SK-N-SH treated with all-trans-retinoic acid at 6 μM for 48 hours (cell line): Measurements from ENCODE around the gene VSTM4.

Source experiments
- ATAC-seq: fragments of 200-7000 bp; cut with Tn5 transposase; 3 replicates; pipeline ENCODE4 v1.9.1; 2020; ENCODE audit warnings: mild to moderate bottlenecking, moderate library complexity
- BACH2 ChIP-seq: fragments of 250-450 bp; sonication (Bioruptor Pico); IDR thresholded peaks from 2 replicates; pipeline ENCODE4 v1.9.0; 2021; ENCODE audit warnings: mild to moderate bottlenecking, borderline replicate concordance
- CSDC2 ChIP-seq: fragments of 250-450 bp; sonication (Bioruptor Pico); IDR thresholded peaks from 2 replicates; pipeline ENCODE4 v1.5.0; 2020; ENCODE audit warnings: mild to moderate bottlenecking, moderate library complexity
- GLIS3 ChIP-seq: fragments of 250-450 bp; sonication (Bioruptor Pico); IDR thresholded peaks from 2 replicates; pipeline ENCODE4 v1.5.0; 2020; ENCODE audit warnings: mild to moderate bottlenecking, moderate library complexity
- ISL1 ChIP-seq: fragments of 250-450 bp; sonication (Bioruptor Pico); IDR thresholded peaks from 2 replicates; pipeline ENCODE4 v2.1.2; 2022; ENCODE audit warnings: mild to moderate bottlenecking, moderate library complexity
- OSR1 ChIP-seq: fragments of 250-450 bp; sonication (Bioruptor Pico); IDR thresholded peaks from 2 replicates; pipeline ENCODE4 v1.8.0; 2022; ENCODE audit warnings: moderate library complexity, mild to moderate bottlenecking, inconsistent platforms
- PPARA ChIP-seq: fragments of 250-450 bp; sonication (Bioruptor Pico); IDR thresholded peaks from 2 replicates; pipeline ENCODE4 v1.5.0; 2020; ENCODE audit warnings: mild to moderate bottlenecking, borderline replicate concordance
- RARB ChIP-seq: fragments of 250-450 bp; sonication (Bioruptor Pico); IDR thresholded peaks from 2 replicates; pipeline ENCODE4 v1.8.0; 2021; ENCODE audit warnings: mild to moderate bottlenecking, moderate library complexity
- TCF4 ChIP-seq: fragments of 250-450 bp; sonication (Bioruptor Pico); IDR thresholded peaks from 2 replicates; pipeline ENCODE4 v1.8.0; 2021; ENCODE audit warnings: mild to moderate bottlenecking, moderate library complexity, borderline replicate concordance
- TOX ChIP-seq: fragments of 250-450 bp; sonication (Bioruptor Pico); IDR thresholded peaks from 2 replicates; pipeline ENCODE4 v1.8.0; 2021; ENCODE audit warnings: mild to moderate bottlenecking, moderate library complexity, borderline replicate concordance
- ZC3H10 ChIP-seq: fragments of 250-450 bp; sonication (Bioruptor Pico); IDR thresholded peaks from 2 replicates; pipeline ENCODE4 v1.5.1; 2021; ENCODE audit warnings: mild to moderate bottlenecking, moderate library complexity
- ZFP3 ChIP-seq: fragments of 250-450 bp; sonication (Bioruptor Pico); IDR thresholded peaks from 2 replicates; pipeline ENCODE4 v1.5.0; 2020; ENCODE audit warnings: mild to moderate bottlenecking, moderate library complexity
- ZFP30 ChIP-seq: fragments of 450-650 bp; formaldehyde crosslinking; IDR thresholded peaks from 2 replicates; pipeline ENCODE4 v1.5.0; 2022; ENCODE audit warnings: mild to moderate bottlenecking, moderate library complexity
- ZNF8 ChIP-seq: fragments of 450-650 bp; formaldehyde crosslinking; IDR thresholded peaks from 2 replicates; pipeline ENCODE4 v1.5.0; 2020; ENCODE audit warnings: mild to moderate bottlenecking, moderate library complexity
- TF ChIP-seq, protein P1 (sequence below): fragments of 250-450 bp; sonication (Bioruptor Pico); IDR thresholded peaks from 2 replicates; pipeline ENCODE4 v1.5.0; 2020; ENCODE audit warnings: mild to moderate bottlenecking, moderate library complexity
- TF ChIP-seq, protein P2 (sequence below): fragments of 250-450 bp; sonication (Bioruptor Pico); IDR thresholded peaks from 2 replicates; pipeline ENCODE4 v1.5.1; 2020; ENCODE audit warnings: low read depth, mild to moderate bottlenecking, moderate library complexity
- TF ChIP-seq, protein P3 (sequence below): fragments of 250-450 bp; sonication (Bioruptor Pico); IDR thresholded peaks from 2 replicates; pipeline ENCODE4 v1.8.0; 2021; ENCODE audit warnings: low read depth, mild to moderate bottlenecking, moderate library complexity, borderline replicate concordance
- TF ChIP-seq, protein P4 (sequence below): fragments of 250-450 bp; sonication (Bioruptor Pico); IDR thresholded peaks from 2 replicates; pipeline ENCODE4 v1.5.1; 2021; ENCODE audit warnings: mild to moderate bottlenecking, moderate library complexity

The VSTM4 gene

DNA sequence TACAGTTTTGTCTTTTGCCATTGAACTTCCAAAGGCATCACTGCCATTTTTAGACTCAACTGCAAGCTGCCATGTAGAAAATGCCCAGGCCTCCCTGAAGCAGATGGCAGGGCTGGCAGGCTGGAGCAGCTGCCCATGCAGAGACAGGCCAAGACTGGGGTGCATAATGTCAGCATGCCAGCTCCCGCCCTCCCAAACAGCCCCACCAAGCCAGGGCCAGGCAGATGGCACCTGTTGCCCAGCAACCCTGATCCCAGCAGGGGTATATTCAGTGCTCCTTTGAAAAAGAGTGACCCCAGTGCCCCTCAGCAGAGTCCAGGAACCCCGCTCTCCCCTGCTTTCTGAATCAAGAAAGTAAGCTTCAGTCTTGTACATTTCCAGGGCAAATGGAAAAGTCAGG, 32.6 kb downstream of the VSTM4 start:
- no peak for TF ChIP-seq BACH2 (CRISPR knock-in tag)
- TF ChIP-seq, protein P1, sequence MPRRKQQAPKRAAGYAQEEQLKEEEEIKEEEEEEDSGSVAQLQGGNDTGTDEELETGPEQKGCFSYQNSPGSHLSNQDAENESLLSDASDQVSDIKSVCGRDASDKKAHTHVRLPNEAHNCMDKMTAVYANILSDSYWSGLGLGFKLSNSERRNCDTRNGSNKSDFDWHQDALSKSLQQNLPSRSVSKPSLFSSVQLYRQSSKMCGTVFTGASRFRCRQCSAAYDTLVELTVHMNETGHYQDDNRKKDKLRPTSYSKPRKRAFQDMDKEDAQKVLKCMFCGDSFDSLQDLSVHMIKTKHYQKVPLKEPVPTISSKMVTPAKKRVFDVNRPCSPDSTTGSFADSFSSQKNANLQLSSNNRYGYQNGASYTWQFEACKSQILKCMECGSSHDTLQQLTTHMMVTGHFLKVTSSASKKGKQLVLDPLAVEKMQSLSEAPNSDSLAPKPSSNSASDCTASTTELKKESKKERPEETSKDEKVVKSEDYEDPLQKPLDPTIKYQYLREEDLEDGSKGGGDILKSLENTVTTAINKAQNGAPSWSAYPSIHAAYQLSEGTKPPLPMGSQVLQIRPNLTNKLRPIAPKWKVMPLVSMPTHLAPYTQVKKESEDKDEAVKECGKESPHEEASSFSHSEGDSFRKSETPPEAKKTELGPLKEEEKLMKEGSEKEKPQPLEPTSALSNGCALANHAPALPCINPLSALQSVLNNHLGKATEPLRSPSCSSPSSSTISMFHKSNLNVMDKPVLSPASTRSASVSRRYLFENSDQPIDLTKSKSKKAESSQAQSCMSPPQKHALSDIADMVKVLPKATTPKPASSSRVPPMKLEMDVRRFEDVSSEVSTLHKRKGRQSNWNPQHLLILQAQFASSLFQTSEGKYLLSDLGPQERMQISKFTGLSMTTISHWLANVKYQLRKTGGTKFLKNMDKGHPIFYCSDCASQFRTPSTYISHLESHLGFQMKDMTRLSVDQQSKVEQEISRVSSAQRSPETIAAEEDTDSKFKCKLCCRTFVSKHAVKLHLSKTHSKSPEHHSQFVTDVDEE (CRISPR knock-in tag), result no peak
- ATAC-seq, result no peak

DNA sequence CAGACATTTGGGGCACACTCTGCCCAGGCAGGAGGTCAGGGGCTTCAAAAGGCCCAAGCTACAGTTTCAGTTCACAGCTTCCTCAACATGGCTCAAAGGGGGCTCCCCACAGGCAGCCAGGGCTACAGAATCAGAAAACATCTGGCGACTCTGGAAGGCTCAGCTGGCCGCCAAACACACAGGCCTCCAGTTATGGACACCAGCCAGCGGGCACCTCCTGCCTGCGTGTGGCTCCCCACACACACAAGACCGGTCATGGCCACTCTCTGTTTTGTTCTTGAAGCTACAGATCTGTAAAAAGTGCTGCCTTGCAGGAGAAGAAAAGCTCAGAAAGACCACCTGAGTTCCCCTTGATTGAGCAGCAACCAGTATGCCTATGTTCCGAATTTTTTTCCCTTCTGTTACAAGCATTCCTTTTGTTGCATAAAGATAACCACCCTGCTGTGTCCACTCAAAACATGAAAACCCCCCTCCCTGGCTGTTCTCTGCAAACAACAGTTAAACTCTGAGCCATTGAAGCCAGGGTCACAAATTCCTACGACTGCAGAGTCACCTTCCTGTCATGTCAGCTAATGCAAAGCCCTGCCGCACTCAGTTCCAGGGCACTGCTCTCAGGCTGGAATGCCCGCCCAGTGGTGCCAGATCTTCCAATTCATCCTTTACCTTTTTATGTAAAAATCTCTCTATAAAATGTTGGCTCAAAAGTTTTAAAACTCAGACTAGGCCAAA, 33.6 kb downstream of the VSTM4 start:
- ATAC-seq, result no peak
- TF ChIP-seq PPARA (CRISPR knock-in tag) (no peak), TCF4 (CRISPR knock-in tag) (peak; percentile 28; the same call in 1 of the 2 replicates)
- TF ChIP-seq, all 23 proteins: peak for 1

DNA sequence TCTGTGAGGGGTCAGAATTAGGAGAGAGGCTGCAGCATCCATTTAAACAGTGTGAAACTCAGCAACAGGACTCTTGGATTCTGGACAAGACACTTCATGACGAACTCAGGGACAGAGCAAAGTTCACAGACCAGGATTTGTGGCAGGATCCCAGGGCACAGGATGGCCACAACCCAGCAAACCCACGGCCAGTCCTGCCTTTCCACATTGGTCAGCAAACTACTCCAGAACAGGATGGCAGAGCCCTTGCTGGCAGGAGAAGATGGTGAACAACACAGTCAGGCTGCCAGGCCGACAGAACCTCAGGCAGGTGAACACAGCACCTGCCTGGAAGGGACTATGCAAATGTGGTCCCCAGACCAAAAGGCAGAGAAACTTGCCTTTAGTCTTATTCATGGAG, 34.4 kb downstream of the VSTM4 start:
- TF ChIP-seq, protein P2, sequence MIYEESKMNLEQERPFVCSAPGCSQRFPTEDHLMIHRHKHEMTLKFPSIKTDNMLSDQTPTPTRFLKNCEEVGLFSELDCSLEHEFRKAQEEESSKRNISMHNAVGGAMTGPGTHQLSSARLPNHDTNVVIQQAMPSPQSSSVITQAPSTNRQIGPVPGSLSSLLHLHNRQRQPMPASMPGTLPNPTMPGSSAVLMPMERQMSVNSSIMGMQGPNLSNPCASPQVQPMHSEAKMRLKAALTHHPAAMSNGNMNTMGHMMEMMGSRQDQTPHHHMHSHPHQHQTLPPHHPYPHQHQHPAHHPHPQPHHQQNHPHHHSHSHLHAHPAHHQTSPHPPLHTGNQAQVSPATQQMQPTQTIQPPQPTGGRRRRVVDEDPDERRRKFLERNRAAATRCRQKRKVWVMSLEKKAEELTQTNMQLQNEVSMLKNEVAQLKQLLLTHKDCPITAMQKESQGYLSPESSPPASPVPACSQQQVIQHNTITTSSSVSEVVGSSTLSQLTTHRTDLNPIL (CRISPR knock-in tag), result no peak
- TF ChIP-seq ZNF8 (CRISPR knock-in tag) (no peak), RARB (CRISPR knock-in tag) (no peak), CSDC2 (CRISPR knock-in tag) (no peak), GLIS3 (no peak), TOX (CRISPR knock-in tag) (no peak)
- ATAC-seq, result no peak

DNA sequence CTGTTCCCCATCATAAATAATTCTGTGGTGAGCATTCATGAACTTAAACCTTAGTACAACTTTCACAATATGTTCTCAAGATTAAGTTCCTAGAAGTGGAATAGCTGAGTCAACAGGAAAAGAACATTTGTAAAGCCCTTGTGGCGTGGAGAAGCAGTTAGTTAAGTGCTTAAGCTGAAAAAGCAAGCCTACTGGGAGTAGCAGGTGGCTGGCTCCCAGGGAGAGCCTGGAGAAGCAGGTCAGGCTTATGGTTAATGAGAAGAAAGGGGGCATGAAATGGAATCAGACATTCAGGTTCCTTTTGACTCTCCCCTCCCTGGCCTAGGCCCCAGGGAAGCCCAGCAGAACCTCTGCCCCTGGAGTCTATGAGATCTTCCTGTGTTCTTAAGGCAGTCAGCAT, 35.3 kb downstream of the VSTM4 start:
- TF ChIP-seq OSR1 (CRISPR knock-in tag) (no peak), ISL1 (CRISPR knock-in tag) (no peak), ZFP30 (CRISPR knock-in tag) (no peak), TOX (CRISPR knock-in tag) (no peak), TCF4 (CRISPR knock-in tag) (no peak), RARB (CRISPR knock-in tag) (no peak), ZFP3 (no peak), GLIS3 (no peak), ZC3H10 (CRISPR knock-in tag) (no peak), ZNF8 (CRISPR knock-in tag) (no peak)
- TF ChIP-seq, protein P3, sequence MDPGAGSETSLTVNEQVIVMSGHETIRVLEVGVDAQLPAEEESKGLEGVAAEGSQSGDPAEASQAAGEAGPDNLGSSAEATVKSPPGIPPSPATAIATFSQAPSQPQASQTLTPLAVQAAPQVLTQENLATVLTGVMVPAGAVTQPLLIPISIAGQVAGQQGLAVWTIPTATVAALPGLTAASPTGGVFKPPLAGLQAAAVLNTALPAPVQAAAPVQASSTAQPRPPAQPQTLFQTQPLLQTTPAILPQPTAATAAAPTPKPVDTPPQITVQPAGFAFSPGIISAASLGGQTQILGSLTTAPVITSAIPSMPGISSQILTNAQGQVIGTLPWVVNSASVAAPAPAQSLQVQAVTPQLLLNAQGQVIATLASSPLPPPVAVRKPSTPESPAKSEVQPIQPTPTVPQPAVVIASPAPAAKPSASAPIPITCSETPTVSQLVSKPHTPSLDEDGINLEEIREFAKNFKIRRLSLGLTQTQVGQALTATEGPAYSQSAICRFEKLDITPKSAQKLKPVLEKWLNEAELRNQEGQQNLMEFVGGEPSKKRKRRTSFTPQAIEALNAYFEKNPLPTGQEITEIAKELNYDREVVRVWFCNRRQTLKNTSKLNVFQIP, result no peak
- TF ChIP-seq, protein P1 (CRISPR knock-in tag), result no peak
- TF ChIP-seq, protein P2 (CRISPR knock-in tag), result no peak
- TF ChIP-seq, protein P4, sequence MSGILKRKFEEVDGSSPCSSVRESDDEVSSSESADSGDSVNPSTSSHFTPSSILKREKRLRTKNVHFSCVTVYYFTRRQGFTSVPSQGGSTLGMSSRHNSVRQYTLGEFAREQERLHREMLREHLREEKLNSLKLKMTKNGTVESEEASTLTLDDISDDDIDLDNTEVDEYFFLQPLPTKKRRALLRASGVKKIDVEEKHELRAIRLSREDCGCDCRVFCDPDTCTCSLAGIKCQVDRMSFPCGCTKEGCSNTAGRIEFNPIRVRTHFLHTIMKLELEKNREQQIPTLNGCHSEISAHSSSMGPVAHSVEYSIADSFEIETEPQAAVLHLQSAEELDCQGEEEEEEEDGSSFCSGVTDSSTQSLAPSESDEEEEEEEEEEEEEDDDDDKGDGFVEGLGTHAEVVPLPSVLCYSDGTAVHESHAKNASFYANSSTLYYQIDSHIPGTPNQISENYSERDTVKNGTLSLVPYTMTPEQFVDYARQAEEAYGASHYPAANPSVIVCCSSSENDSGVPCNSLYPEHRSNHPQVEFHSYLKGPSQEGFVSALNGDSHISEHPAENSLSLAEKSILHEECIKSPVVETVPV (CRISPR knock-in tag), result no peak
- no peak for ATAC-seq
